IPS-11a (cell line): ENCODE measurements around the gene PACSIN2.

Experiments used
- H3K4me3 ChIP-seq: one replicate; pipeline ENCODE4 v1.5.1; 2013; ENCODE audit warnings: low read depth, low read length, control low read depth

The PACSIN2 gene

GRCh38 chr22:42887120-42887519 lies 127.8 kb downstream of the PACSIN2 start:
- no peak overlapping the region for H3K4me3 ChIP-seq

GRCh38 chr22:42885446-42885845 lies 129.5 kb downstream of the PACSIN2 start:
- no peak overlapping the region for H3K4me3 ChIP-seq

GRCh38 chr22:42884616-42885375 lies 130.2 kb downstream of the PACSIN2 start:
- no peak overlapping the region for H3K4me3 ChIP-seq

GRCh38 chr22:42883970-42884369 lies 131.0 kb downstream of the PACSIN2 start:
- H3K4me3 ChIP-seq, result no peak overlapping the region

DNA sequence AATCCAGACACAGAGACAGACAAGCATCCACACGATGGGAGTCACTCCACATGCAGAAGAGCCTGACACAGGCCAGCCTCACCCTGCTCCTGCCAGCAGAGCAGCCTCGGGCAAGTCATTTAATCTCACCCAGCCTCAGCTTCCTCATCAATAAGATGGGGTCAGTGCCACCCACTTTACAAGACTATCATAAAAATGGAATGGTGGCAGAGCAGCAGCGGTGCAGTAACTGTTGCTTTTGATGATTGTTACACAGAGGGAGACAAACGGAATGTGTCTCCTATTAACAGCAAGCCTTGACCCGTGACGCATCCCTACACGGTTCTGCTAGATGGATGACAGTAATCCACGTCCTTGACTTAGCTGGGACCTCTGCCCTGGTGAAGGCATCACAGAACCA lies 131.8 kb downstream of the PACSIN2 start:
- no peak overlapping the region for H3K4me3 ChIP-seq

- no peak overlapping the region for H3K4me3 ChIP-seq
These were observed 132.8 kb downstream of the PACSIN2 start for GRCh38 chr22:42881982-42882656.

GRCh38 chr22:42881298-42881697 lies 133.7 kb downstream of the PACSIN2 start:
- H3K4me3 ChIP-seq, result no peak overlapping the region

- no peak overlapping the region for H3K4me3 ChIP-seq
These were observed 134.1 kb downstream of the PACSIN2 start for GRCh38 chr22:42880815-42881214.

DNA sequence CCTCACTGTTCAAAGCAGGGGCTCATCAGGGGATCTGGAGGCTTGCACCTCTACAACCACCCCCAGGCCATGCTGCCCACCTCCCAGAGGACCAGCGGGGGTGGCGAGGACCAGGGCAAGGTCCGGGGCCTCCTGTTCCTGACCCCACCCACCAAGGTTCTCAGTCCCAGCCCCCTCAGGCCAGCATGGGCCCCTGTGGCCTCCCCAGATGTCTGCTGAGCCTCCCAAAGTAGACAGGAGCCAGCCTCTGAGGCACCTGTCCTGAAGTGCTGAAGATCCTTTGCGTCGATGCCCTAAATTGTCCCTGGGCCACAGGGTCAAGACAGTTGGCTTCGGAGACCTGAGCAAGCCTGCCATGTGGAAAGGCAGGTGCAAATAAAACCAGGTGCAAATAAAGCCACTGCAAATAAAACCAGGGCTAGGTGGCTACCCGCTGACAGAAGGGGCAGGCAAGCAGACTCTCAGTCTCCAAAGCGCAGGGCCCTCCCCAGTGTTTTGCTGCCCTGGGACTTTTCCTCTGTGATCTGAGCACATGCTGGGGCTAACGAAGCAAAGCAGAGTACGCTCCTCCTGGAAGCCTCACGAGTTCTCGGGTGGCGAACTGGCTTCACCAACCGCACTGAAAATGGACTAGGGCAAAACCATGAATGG lies 135.5 kb downstream of the PACSIN2 start:
- no peak overlapping the region for H3K4me3 ChIP-seq

GRCh38 chr22:42878561-42879305 lies 136.2 kb downstream of the PACSIN2 start:
- H3K4me3 ChIP-seq, result no peak overlapping the region

GRCh38 chr22:42877597-42878340 lies 137.2 kb downstream of the PACSIN2 start:
- no peak overlapping the region for H3K4me3 ChIP-seq

- no peak overlapping the region for H3K4me3 ChIP-seq
These were observed 137.8 kb downstream of the PACSIN2 start for GRCh38 chr22:42877158-42877557.

DNA sequence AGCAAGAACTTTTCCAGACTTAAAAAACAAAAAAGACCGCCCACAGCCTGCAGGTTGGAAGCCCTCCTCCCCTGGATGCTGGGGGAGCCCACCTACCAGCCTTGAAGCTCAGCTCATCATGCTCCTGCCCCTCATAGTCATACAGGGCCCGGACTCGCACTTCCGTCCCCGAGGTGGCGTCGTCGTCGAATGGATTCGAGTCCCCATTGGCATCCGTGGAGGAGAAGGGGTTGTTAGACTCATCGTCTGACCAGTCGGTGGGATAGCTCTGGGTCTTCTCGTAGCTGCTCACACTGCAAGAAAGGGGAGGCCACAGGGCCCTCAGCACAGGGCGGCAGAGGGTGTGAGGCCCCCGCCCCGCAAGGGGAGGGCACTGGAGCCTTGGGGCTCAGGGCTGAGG lies 138.9 kb downstream of the PACSIN2 start:
- no peak overlapping the region for H3K4me3 ChIP-seq

- H3K4me3 ChIP-seq, result no peak overlapping the region
These were observed 140.9 kb downstream of the PACSIN2 start for GRCh38 chr22:42874010-42874409.

DNA sequence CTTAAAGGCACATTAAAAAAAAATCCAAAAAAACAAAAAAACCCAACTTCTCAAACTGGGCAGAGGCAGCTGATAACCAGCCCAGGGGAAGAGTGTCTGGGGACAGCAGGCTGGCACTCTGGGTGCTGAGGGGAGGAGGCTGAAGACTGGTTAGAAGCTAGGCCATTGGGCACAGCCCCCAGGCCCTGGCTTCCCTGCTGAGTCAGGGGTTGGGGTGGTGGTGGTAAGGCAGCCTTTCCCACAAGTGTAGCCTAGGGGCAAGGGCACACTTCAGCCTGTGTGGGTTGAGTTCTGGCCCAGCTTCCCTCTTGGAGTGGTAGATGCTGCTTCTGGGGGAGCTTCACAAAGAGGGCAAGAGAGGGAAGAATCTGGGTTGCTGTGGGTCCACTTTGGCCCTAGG lies 141.6 kb downstream of the PACSIN2 start:
- no peak overlapping the region for H3K4me3 ChIP-seq

DNA sequence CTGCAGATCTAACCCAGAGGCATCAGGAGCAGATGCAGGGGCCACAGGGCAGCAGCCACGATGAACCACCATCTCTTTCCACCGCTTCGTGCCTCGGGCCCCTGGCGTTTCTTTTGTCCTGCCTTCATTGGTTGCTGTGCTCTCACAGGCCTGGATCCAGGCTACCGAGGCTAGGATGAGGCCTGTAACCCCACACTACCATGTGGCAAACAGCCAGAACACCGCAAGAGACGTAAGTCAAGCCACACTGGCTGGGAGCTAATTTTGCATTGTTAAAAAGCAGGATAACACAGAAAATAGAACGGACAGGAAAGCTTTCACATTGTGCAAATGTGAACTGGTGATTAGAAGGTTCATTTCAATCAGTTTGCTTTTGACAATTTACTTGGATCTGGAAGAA lies 142.1 kb downstream of the PACSIN2 start:
- no peak overlapping the region for H3K4me3 ChIP-seq

DNA sequence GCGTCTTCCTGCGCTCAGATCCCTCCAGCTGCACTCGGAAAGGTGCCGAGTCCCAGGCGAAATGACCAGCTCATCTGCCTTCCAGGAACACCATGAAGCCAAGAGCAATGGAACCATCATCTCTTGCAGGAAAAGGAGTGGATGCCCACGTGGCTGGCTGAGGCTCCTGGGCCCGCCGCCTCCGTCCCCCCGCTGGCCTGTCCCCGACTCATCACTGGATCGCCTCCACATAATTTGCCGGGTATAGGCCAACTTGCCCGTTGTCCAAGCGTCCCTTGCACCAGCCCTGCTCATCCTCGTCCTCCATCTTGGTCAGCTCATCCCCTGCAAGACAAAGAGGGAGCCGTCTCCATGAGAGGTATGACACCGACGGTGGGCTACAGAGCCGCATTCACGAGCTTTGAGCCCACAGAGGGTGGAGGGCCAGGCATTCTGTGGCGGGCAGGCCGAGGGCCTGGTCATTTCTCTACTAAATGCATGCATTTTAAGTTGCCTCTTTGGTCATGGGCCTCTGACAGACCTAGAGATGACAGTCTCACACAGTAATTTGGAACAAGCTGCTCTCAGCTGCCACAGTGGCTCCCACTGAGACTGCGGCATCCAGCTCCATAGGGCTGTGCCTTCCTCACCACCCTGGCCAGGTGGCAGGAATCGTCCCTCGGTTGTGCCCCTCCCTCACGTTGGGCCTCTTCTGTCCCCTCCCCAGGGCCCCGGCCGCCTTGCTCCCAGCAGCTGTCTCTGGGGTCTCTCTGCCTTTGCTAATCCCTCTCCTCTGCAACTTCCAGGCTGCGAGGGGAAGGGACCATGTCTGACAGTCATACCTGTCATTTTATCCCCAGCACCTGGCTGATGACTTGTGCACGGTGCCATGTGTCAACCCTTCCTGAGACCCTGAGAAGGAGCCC lies 143.6 kb downstream of the PACSIN2 start:
- H3K4me3 ChIP-seq, result no peak overlapping the region

DNA sequence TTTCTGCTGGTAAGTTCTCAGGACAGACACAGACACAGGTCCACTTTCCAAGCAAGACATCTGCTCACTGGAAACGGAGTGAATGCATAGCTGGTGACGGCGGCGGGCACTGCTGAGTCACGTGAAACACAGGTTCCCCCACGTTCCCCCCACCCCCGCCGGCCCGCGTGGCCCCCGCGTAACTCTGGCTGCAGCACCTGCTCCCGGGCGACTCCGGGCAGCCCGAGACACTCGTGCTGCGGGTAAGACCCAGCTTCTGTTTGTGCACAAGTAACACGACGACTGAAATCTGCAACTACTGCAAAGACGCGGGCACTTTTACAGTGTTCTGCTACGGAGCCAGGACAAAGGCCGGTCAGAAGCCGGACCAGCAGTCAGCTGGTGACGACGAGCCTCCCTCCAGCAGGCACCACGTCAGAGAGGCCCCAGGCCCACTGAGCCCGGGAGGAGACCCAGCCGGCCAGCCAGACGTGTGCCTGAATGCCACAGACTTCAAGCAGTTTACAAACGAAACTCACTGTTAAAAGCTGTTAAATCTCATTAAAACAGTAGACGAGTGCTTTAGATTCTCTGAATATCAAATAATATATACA lies 145.0 kb downstream of the PACSIN2 start:
- H3K4me3 ChIP-seq, result no peak overlapping the region

GRCh38 chr22:42869463-42869862 lies 145.5 kb downstream of the PACSIN2 start:
- no peak overlapping the region for H3K4me3 ChIP-seq
